Neural cell (in vitro differentiated cells): ENCODE data around the gene AGBL4.

ENCODE experiments used
- CTCF ChIP-seq: fragments of 450-650 bp; IDR thresholded peaks from 2 replicates; pipeline ENCODE4 v1.5.1; 2014; ENCODE audit warnings: antibody characterized with exemption, mild to moderate bottlenecking, moderate library complexity; ENCODE audit not compliant: poor library complexity, severe bottlenecking
- EP300 ChIP-seq: fragments of 450-650 bp; conservative IDR thresholded peaks from 2 replicates; pipeline ENCODE4 v1.6.1; 2014; ENCODE audit warnings: antibody characterized with exemption, mild to moderate bottlenecking, moderate library complexity; ENCODE audit not compliant: poor library complexity, severe bottlenecking
- EZH2 ChIP-seq: fragments of 200-600, 300-800 bp; shearing (Covaris generic), sonication (generic); IDR thresholded peaks from 2 replicates; pipeline ENCODE4 v1.6.1; 2014; ENCODE audit warnings: antibody characterized with exemption, low read length, borderline replicate concordance, mild to moderate bottlenecking; ENCODE audit not compliant: insufficient read depth, poor library complexity, severe bottlenecking
- RAD21 ChIP-seq: fragments of 450-650 bp; conservative IDR thresholded peaks from 2 replicates; pipeline ENCODE4 v1.6.1; 2014; ENCODE audit warnings: antibody characterized with exemption, mild to moderate bottlenecking, moderate library complexity
- REST ChIP-seq: IDR thresholded peaks from 2 replicates; pipeline ENCODE4 v1.6.1; 2012; ENCODE audit warnings: borderline replicate concordance
- TAF1 ChIP-seq: IDR thresholded peaks from 2 replicates; pipeline ENCODE4 v1.6.1; 2012; ENCODE audit warnings: low read depth

GRCh38 chr1:48488721-48489120 lies 1535.0 kb downstream of the AGBL4 start:
- no peak for TF ChIP-seq EP300
- no peak for TF ChIP-seq CTCF
- no peak for TF ChIP-seq TAF1
- TF ChIP-seq EZH2: no peak
- no peak for TF ChIP-seq RAD21
- no peak for TF ChIP-seq REST
